GM12865 (cell line): ENCODE measurements around the gene TBC1D4.

Experiments used
- DNase-seq: peaks from one replicate; pipeline ENCODE4 v3.0.0; 2010; ENCODE audit warnings: low read depth
- H3K4me3 ChIP-seq: 2 replicates; pipeline ENCODE4 v1.5.1; 2011; ENCODE audit warnings: mild to moderate bottlenecking, low read depth, low read length, control low read depth
- CTCF ChIP-seq: IDR thresholded peaks from 2 replicates; pipeline ENCODE4 v1.5.1; 2011; ENCODE audit warnings: low read length, control low read depth, low read depth, inconsistent platforms; ENCODE audit not compliant: insufficient read depth; ENCODE audit errors: missing control alignments

The TBC1D4 gene

GRCh38 chr13:75478659-75479058 lies 3.3 kb downstream of the TBC1D4 start:
- TF ChIP-seq CTCF, result no peak
- DNase-seq, result no peak
- no peak overlapping the region for H3K4me3 ChIP-seq

GRCh38 chr13:75474956-75475355 lies 7.0 kb downstream of the TBC1D4 start:
- no peak overlapping the region for H3K4me3 ChIP-seq
- DNase-seq, result no peak
- no peak for TF ChIP-seq CTCF

GRCh38 chr13:75473468-75473867 lies 8.5 kb downstream of the TBC1D4 start:
- DNase-seq, result no peak
- TF ChIP-seq CTCF, result no peak

GRCh38 chr13:75470676-75471075 lies 11.3 kb downstream of the TBC1D4 start:
- DNase-seq, result no peak
- H3K4me3 ChIP-seq, result no peak overlapping the region
- TF ChIP-seq CTCF, result no peak

More at GRCh38 chr13:75473468-75473867, 8.5 kb downstream of the TBC1D4 start:
- H3K4me3 ChIP-seq, result no peak overlapping the region

- TF ChIP-seq CTCF, result no peak
- no peak overlapping the region for H3K4me3 ChIP-seq
- DNase-seq, result no peak
Measured at GRCh38 chr13:75469047-75469446, 12.9 kb downstream of the TBC1D4 start.

- no peak for TF ChIP-seq CTCF
- H3K4me3 ChIP-seq, result no peak overlapping the region
- no peak for DNase-seq
Measured at GRCh38 chr13:75468602-75469001, 13.4 kb downstream of the TBC1D4 start.

GRCh38 chr13:75468098-75468497 lies 13.9 kb downstream of the TBC1D4 start:
- no peak for TF ChIP-seq CTCF
- H3K4me3 ChIP-seq, result no peak overlapping the region
- DNase-seq, result no peak
